MM.1S (cell line): ENCODE results near the gene SPTLC3.

Source experiments
- CTCF ChIP-seq: fragments of 300-600 bp; sonication (generic); IDR thresholded peaks from 2 replicates; pipeline ENCODE4 v1.5.1; 2016; ENCODE audit warnings: antibody characterized with exemption, low read length, mixed read lengths
- EZH2 ChIP-seq: fragments of 300-600 bp; sonication (generic); optimal IDR thresholded peaks from 2 replicates; pipeline ENCODE3; 2017; ENCODE audit warnings: low read depth, mild to moderate bottlenecking, antibody characterized with exemption, low read length, mixed read lengths

- TF ChIP-seq CTCF (no peak), EZH2 (no peak)
These were observed 121.9 kb downstream of the SPTLC3 start for GRCh38 chr20:13130707-13131103.
